K562 (cell line): ENCODE measurements around the gene SCAMP5. TPM values are rescaled to one million over a fixed set of nuclear protein-coding genes. Genes with fewer than 3 reads are reported as not detected.

Experiments used
- CHCHD3 ChIP-seq: fragments of 250-450 bp; sonication (Bioruptor Pico); IDR thresholded peaks from 2 replicates; pipeline ENCODE4 v2.1.2; 2022; ENCODE audit warnings: mild to moderate bottlenecking
- FIP1L1 ChIP-seq: fragments of 200-400 bp; formaldehyde crosslinking; IDR thresholded peaks from 2 replicates; pipeline ENCODE4 v1.6.1; 2018; ENCODE audit warnings: mild to moderate bottlenecking, low read depth, low read length; ENCODE audit not compliant: poor library complexity, severe bottlenecking
- NUFIP1 ChIP-seq: fragments of 450-650 bp; IDR thresholded peaks from 2 replicates; pipeline ENCODE4 v1.6.1; 2018; ENCODE audit not compliant: partially characterized antibody
- PYGO2 ChIP-seq: fragments of 450-650 bp; IDR thresholded peaks from 2 replicates; pipeline ENCODE4 v1.6.1; 2016; ENCODE audit warnings: mild to moderate bottlenecking, missing genetic modification characterization, moderate library complexity, missing compliant biosample characterization
- SMAD4 ChIP-seq: fragments of 250-450 bp; sonication (Bioruptor Pico); conservative IDR thresholded peaks from 2 replicates; pipeline ENCODE4 v1.8.0; 2021; ENCODE audit warnings: inconsistent platforms, mild to moderate bottlenecking, moderate library complexity
- SMARCE1 ChIP-seq: fragments of 450-650 bp; IDR thresholded peaks from 2 replicates; pipeline ENCODE4 v1.7.1; 2016; ENCODE audit warnings: mild to moderate bottlenecking
- TAL1 ChIP-seq: fragments of 450-650 bp; IDR thresholded peaks from 2 replicates; pipeline ENCODE4 v1.6.1; 2016; ENCODE audit warnings: mild to moderate bottlenecking
- YBX1 ChIP-seq: fragments of 450-650 bp; IDR thresholded peaks from 2 replicates; pipeline ENCODE4 v1.7.1; 2016; ENCODE audit warnings: mild to moderate bottlenecking
- ZNF143 ChIP-seq: sonication (generic); formaldehyde crosslinking; IDR thresholded peaks from 2 replicates; pipeline ENCODE4 v1.9.0; 2022; ENCODE audit warnings: mild to moderate bottlenecking, missing genetic modification reagents
- ZNF408 ChIP-seq: fragments of 250-450 bp; sonication (Bioruptor Pico); IDR thresholded peaks from 2 replicates; pipeline ENCODE4 v1.4.0; 2020; ENCODE audit warnings: low read depth, mild to moderate bottlenecking, moderate library complexity
- ZNF445 ChIP-seq: fragments of 250-450 bp; sonication (Bioruptor Pico); IDR thresholded peaks from 2 replicates; pipeline ENCODE4 v1.4.0; 2020; ENCODE audit warnings: low read depth, mild to moderate bottlenecking, moderate library complexity
- ZNF449 ChIP-seq: fragments of 250-450 bp; sonication (Bioruptor Pico); IDR thresholded peaks from 2 replicates; pipeline ENCODE4 v1.8.0; 2022; ENCODE audit warnings: moderate library complexity, mild to moderate bottlenecking, inconsistent platforms
- ZNF699 ChIP-seq: fragments of 250-450 bp; sonication (Bioruptor Pico); IDR thresholded peaks from 2 replicates; pipeline ENCODE4 v1.8.0; 2021; ENCODE audit warnings: mild to moderate bottlenecking, moderate library complexity; ENCODE audit not compliant: insufficient replicate concordance
- polyA plus RNA-seq, 8 experiments: library from polyadenylated mRNA; depleted of rRNA in 4 of 8; stranded (reverse) in 5 of 8; unstranded in 3 of 8; fragments of >200 nt; fragmentation: Nextera tagmentation in 2 of 8; fragmentation: Illumina TruSeq in 1 of 8; extraction: Ambion mirVana in 2 of 8; extraction: Trizol in 1 of 8; gene quantifications; 2 replicates each; pipeline versions ENCODE4 v1.2.1 to v1.2.3, GENCODE V29; 2011 to 2014; ENCODE audit warnings: inconsistent platforms in 1 of 8, missing spikeins in 1 of 8
- total RNA-seq, 7 experiments: library from RNA; depleted of rRNA in 6 of 7; stranded (reverse); fragments of >200 nt in 6 of 7; fragmentation: Illumina TruSeq in 2 of 7; extraction: Trizol in 2 of 7; gene quantifications; 2 replicates each; pipeline versions ENCODE4 v1.2.1 to v1.2.3, GENCODE V29; 2011 to 2021; ENCODE audit warnings: low replicate concordance in 1 of 7
- TF ChIP-seq, protein P1 (sequence below): fragments of 450-650 bp; IDR thresholded peaks from 2 replicates; pipeline ENCODE4 v1.7.0; 2016; ENCODE audit warnings: borderline replicate concordance
- TF ChIP-seq, protein P2 (sequence below): fragments of 250-450 bp; sonication (Bioruptor Pico); IDR thresholded peaks from 2 replicates; pipeline ENCODE4 v1.5.0; 2020; ENCODE audit warnings: mild to moderate bottlenecking
- TF ChIP-seq, protein P3 (sequence below): fragments of 250-450 bp; sonication (Bioruptor Pico); IDR thresholded peaks from 2 replicates; pipeline ENCODE4 v1.4.0; 2020; ENCODE audit warnings: borderline replicate concordance
- TF ChIP-seq, protein P4 (sequence below): fragments of 250-450 bp; sonication (Bioruptor Pico); IDR thresholded peaks from 2 replicates; pipeline ENCODE4 v1.8.0; 2021; ENCODE audit warnings: borderline replicate concordance, mild to moderate bottlenecking, moderate library complexity; ENCODE audit not compliant: poor library complexity, severe bottlenecking
- TF ChIP-seq, protein P5 (sequence below), 2 experiments: fragments of 450-650 bp; IDR thresholded peaks; 2 replicates each; pipeline ENCODE4 v1.6.1; 2016

SCAMP5 gene
- total and polyA plus RNA-seq, 9 of the 15 experiments (the other 6 are each of a cell fraction or from before 2014, with no cell fraction given), result 0.09 to 0.29 (median 0.19) TPM; not detected in 5

DNA sequence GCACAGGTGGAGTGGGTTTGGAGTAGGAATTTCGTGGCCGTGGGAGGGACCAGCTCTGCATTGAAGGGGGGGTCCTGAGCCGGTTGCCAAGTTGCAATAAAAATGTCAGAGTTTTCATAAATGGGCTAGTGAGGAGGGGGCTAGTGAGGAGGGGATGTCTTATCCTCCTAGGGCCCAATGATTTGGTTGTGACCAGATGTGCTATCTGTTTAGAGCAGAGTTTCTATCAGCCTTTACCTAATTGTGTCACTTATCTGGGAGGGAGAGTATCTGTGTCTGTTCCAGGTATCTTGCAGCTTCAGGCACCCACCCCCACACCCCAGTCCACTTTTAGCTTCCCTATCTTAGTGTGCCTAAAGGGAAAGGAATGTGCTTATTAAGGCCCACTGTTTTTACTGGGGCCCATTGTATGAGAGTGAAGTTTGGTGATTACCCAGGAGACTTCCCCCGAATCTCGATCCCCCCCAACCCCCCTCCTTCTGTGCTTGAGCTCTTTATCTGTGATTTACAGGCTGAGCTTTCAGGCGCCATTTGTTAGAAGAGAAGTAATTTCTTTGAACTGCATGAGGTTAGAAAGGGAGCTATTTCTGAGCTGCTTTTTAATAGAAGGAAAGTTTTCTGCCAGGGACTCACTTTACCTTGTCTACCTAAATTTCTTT lies 70.6 kb downstream of the SCAMP5 start (continued):
- TF ChIP-seq PYGO2 (tag), result peak; percentile 93
- TF ChIP-seq TAL1, result peak; percentile 100
- peak; percentile 77; the same call in 1 of the 2 replicates for TF ChIP-seq ZNF449
- no peak for TF ChIP-seq ZNF143 (CRISPR knock-in tag)
- TF ChIP-seq, protein P1, sequence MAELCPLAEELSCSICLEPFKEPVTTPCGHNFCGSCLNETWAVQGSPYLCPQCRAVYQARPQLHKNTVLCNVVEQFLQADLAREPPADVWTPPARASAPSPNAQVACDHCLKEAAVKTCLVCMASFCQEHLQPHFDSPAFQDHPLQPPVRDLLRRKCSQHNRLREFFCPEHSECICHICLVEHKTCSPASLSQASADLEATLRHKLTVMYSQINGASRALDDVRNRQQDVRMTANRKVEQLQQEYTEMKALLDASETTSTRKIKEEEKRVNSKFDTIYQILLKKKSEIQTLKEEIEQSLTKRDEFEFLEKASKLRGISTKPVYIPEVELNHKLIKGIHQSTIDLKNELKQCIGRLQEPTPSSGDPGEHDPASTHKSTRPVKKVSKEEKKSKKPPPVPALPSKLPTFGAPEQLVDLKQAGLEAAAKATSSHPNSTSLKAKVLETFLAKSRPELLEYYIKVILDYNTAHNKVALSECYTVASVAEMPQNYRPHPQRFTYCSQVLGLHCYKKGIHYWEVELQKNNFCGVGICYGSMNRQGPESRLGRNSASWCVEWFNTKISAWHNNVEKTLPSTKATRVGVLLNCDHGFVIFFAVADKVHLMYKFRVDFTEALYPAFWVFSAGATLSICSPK, result no peak
- TF ChIP-seq, protein P2, sequence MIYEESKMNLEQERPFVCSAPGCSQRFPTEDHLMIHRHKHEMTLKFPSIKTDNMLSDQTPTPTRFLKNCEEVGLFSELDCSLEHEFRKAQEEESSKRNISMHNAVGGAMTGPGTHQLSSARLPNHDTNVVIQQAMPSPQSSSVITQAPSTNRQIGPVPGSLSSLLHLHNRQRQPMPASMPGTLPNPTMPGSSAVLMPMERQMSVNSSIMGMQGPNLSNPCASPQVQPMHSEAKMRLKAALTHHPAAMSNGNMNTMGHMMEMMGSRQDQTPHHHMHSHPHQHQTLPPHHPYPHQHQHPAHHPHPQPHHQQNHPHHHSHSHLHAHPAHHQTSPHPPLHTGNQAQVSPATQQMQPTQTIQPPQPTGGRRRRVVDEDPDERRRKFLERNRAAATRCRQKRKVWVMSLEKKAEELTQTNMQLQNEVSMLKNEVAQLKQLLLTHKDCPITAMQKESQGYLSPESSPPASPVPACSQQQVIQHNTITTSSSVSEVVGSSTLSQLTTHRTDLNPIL (CRISPR knock-in tag), result no peak
- peak; percentile 98 for TF ChIP-seq SMARCE1
- no peak for TF ChIP-seq FIP1L1
- TF ChIP-seq, protein P3, sequence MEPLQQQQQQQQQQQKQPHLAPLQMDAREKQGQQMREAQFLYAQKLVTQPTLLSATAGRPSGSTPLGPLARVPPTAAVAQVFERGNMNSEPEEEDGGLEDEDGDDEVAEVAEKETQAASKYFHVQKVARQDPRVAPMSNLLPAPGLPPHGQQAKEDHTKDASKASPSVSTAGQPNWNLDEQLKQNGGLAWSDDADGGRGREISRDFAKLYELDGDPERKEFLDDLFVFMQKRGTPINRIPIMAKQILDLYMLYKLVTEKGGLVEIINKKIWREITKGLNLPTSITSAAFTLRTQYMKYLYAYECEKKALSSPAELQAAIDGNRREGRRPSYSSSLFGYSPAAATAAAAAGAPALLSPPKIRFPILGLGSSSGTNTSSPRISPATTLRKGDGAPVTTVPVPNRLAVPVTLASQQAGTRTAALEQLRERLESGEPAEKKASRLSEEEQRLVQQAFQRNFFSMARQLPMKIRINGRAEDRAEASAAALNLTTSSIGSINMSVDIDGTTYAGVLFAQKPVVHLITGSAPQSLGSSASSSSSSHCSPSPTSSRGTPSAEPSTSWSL (CRISPR knock-in tag), result peak; percentile 56; the same call in 1 of the 2 replicates
- TF ChIP-seq, protein P4, sequence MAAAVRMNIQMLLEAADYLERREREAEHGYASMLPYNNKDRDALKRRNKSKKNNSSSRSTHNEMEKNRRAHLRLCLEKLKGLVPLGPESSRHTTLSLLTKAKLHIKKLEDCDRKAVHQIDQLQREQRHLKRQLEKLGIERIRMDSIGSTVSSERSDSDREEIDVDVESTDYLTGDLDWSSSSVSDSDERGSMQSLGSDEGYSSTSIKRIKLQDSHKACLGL, result peak; percentile 47
- TF ChIP-seq, protein P5, sequence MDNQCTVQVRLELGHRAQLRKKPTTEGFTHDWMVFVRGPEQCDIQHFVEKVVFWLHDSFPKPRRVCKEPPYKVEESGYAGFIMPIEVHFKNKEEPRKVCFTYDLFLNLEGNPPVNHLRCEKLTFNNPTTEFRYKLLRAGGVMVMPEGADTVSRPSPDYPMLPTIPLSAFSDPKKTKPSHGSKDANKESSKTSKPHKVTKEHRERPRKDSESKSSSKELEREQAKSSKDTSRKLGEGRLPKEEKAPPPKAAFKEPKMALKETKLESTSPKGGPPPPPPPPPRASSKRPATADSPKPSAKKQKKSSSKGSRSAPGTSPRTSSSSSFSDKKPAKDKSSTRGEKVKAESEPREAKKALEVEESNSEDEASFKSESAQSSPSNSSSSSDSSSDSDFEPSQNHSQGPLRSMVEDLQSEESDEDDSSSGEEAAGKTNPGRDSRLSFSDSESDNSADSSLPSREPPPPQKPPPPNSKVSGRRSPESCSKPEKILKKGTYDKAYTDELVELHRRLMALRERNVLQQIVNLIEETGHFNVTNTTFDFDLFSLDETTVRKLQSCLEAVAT (IDR thresholded peaks at IDR 0.05), result peak; percentile 78 to 82
- peak; percentile 85 for TF ChIP-seq NUFIP1
- TF ChIP-seq ZNF408, result no peak
- no peak for TF ChIP-seq ZNF699 (CRISPR knock-in tag)
- TF ChIP-seq YBX1, result no peak; the same call in 1 of the 2 replicates
- no peak for TF ChIP-seq ZNF445 (CRISPR knock-in tag)
- TF ChIP-seq CHCHD3, result no peak
- TF ChIP-seq SMAD4 (CRISPR knock-in tag), result peak; percentile 99
